Measurements from ENCODE around the gene MMP28. TPM values are rescaled to one million over a fixed set of nuclear protein-coding genes. Genes with fewer than 3 reads are reported as not detected.

The MMP28 gene
- total and polyA plus RNA-seq, 10 of the 15 experiments (the other 5 are each of a cell fraction or from before 2014, with no cell fraction given), result not detected

DNA sequence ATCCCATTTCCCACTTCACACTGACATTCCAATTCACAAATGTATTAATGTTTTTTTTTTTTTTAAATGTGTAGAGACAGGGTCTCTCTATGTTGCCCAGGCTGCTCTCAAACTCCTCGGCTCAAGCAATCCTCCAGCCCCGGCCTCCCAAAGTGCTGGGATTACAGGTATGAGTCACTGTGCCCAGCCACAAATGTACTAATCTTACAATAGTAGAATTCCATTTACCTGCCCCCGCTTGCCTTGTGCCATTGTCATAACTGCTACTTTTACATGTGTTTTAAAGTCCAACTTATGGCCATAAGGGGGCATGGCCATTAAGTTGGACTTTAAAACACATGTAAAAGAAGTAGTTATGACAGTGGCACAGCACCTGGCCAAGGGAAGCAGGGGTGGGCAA is 4.6 kb downstream of the MMP28 start (continued):
- TF ChIP-seq BCL11A (IDR thresholded peaks at IDR 0.05; ENCODE audit: low read depth, low read length) (no peak), KLF5 (IDR thresholded peaks at IDR 0.05; ENCODE audit: partially characterized antibody) (no peak), SMAD5 (IDR thresholded peaks at IDR 0.05; ENCODE audit: low read depth) (no peak)
- TF ChIP-seq, protein P1, sequence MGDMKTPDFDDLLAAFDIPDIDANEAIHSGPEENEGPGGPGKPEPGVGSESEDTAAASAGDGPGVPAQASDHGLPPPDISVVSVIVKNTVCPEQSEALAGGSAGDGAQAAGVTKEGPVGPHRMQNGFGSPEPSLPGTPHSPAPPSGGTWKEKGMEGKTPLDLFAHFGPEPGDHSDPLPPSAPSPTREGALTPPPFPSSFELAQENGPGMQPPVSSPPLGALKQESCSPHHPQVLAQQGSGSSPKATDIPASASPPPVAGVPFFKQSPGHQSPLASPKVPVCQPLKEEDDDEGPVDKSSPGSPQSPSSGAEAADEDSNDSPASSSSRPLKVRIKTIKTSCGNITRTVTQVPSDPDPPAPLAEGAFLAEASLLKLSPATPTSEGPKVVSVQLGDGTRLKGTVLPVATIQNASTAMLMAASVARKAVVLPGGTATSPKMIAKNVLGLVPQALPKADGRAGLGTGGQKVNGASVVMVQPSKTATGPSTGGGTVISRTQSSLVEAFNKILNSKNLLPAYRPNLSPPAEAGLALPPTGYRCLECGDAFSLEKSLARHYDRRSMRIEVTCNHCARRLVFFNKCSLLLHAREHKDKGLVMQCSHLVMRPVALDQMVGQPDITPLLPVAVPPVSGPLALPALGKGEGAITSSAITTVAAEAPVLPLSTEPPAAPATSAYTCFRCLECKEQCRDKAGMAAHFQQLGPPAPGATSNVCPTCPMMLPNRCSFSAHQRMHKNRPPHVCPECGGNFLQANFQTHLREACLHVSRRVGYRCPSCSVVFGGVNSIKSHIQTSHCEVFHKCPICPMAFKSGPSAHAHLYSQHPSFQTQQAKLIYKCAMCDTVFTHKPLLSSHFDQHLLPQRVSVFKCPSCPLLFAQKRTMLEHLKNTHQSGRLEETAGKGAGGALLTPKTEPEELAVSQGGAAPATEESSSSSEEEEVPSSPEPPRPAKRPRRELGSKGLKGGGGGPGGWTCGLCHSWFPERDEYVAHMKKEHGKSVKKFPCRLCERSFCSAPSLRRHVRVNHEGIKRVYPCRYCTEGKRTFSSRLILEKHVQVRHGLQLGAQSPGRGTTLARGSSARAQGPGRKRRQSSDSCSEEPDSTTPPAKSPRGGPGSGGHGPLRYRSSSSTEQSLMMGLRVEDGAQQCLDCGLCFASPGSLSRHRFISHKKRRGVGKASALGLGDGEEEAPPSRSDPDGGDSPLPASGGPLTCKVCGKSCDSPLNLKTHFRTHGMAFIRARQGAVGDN (IDR thresholded peaks at IDR 0.05), result no peak
- TF ChIP-seq, protein P2, sequence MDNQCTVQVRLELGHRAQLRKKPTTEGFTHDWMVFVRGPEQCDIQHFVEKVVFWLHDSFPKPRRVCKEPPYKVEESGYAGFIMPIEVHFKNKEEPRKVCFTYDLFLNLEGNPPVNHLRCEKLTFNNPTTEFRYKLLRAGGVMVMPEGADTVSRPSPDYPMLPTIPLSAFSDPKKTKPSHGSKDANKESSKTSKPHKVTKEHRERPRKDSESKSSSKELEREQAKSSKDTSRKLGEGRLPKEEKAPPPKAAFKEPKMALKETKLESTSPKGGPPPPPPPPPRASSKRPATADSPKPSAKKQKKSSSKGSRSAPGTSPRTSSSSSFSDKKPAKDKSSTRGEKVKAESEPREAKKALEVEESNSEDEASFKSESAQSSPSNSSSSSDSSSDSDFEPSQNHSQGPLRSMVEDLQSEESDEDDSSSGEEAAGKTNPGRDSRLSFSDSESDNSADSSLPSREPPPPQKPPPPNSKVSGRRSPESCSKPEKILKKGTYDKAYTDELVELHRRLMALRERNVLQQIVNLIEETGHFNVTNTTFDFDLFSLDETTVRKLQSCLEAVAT (IDR thresholded peaks at IDR 0.05), result no peak
- TF ChIP-seq, protein P3, sequence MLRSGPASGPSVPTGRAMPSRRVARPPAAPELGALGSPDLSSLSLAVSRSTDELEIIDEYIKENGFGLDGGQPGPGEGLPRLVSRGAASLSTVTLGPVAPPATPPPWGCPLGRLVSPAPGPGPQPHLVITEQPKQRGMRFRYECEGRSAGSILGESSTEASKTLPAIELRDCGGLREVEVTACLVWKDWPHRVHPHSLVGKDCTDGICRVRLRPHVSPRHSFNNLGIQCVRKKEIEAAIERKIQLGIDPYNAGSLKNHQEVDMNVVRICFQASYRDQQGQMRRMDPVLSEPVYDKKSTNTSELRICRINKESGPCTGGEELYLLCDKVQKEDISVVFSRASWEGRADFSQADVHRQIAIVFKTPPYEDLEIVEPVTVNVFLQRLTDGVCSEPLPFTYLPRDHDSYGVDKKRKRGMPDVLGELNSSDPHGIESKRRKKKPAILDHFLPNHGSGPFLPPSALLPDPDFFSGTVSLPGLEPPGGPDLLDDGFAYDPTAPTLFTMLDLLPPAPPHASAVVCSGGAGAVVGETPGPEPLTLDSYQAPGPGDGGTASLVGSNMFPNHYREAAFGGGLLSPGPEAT (IDR thresholded peaks at IDR 0.05; ENCODE audit: low read depth), result no peak
